A673 (cell line): ENCODE results near the gene SSBP3.

Source experiments
- EZH2 ChIP-seq: fragments of 200-600 bp; sonication (generic); IDR thresholded peaks from 2 replicates; pipeline ENCODE4 v1.6.1; 2017; ENCODE audit warnings: borderline replicate concordance, low read depth, mild to moderate bottlenecking, mixed read lengths, antibody characterized with exemption, low read length; ENCODE audit not compliant: poor library complexity, severe bottlenecking
- TF ChIP-seq, protein P1 (sequence below): fragments of 300-800, 200-600 bp; sonication (generic); conservative IDR thresholded peaks from 2 replicates; pipeline ENCODE4 v1.5.1; 2017; ENCODE audit warnings: low read depth, mild to moderate bottlenecking, antibody characterized with exemption, low read length, moderate library complexity, mixed read lengths

GRCh38 chr1:54199151-54199764 lies 206.9 kb downstream of the SSBP3 start:
- TF ChIP-seq, protein P1, sequence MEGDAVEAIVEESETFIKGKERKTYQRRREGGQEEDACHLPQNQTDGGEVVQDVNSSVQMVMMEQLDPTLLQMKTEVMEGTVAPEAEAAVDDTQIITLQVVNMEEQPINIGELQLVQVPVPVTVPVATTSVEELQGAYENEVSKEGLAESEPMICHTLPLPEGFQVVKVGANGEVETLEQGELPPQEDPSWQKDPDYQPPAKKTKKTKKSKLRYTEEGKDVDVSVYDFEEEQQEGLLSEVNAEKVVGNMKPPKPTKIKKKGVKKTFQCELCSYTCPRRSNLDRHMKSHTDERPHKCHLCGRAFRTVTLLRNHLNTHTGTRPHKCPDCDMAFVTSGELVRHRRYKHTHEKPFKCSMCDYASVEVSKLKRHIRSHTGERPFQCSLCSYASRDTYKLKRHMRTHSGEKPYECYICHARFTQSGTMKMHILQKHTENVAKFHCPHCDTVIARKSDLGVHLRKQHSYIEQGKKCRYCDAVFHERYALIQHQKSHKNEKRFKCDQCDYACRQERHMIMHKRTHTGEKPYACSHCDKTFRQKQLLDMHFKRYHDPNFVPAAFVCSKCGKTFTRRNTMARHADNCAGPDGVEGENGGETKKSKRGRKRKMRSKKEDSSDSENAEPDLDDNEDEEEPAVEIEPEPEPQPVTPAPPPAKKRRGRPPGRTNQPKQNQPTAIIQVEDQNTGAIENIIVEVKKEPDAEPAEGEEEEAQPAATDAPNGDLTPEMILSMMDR = no peak
- TF ChIP-seq EZH2 = no peak
